Right atrium auricular region (tissue), 2 donors: Measurements from ENCODE around the gene ARHGEF28. TPM values are rescaled to one million over a fixed set of nuclear protein-coding genes. Genes with fewer than 3 reads are reported as not detected.

ENCODE experiments used
- DNase-seq: peaks from one replicate; pipeline ENCODE4 v3.0.0-alpha.2; 2019; ENCODE audit warnings: low spot score
- H3K27ac ChIP-seq, 2 donors: fragments of 200-600 bp; sonication (generic); 1 replicate in 1 of 2; 2 replicates in 1 of 2; pipeline ENCODE4 v1.5.1; 2016 to 2019
- H3K27me3 ChIP-seq, 2 donors: fragments of 200-600 bp; sonication (generic); one replicate each; pipeline versions ENCODE4 v1.5.1 to v1.6.0; 2017 to 2019
- H3K36me3 ChIP-seq: fragments of 200-600 bp; sonication (generic); one replicate; pipeline ENCODE4 v1.5.1; 2016
- H3K4me1 ChIP-seq, 2 donors: fragments of 200-600 bp; sonication (generic); one replicate each; pipeline versions ENCODE4 v1.5.1 to v1.6.0; 2017 to 2019
- H3K4me3 ChIP-seq, 2 donors: fragments of 200-600 bp; sonication (generic); 1 replicate in 1 of 2; 2 replicates in 1 of 2; pipeline ENCODE4 v1.5.1; 2017 to 2019; ENCODE audit warnings: mild to moderate bottlenecking in 1 of 2, moderate library complexity in 1 of 2
- H3K9me3 ChIP-seq, 2 donors: fragments of 200-600 bp; sonication (generic); one replicate each; pipeline ENCODE4 v1.5.1; 2019
- CTCF ChIP-seq, 2 donors: fragments of 200-600 bp; sonication (generic); IDR thresholded peaks; one replicate each; pipeline ENCODE4 v1.5.1; 2019; ENCODE audit warnings: antibody characterized with exemption in 2 of 2
- total RNA-seq, 2 donors: library from RNA; depleted of rRNA; stranded (reverse); fragments of >200 nt; gene quantifications; one replicate each; pipeline ENCODE4 v1.1.0, GENCODE V29; 2016

ARHGEF28 gene
- total RNA-seq, 2 donors from 2014 or later: 1.0 to 2.9 TPM

- Histone ChIP-seq H3K27ac (no peak overlapping the region), H3K9me3 (no peaks in the 10 kb centered on the region), H3K4me3 (no peak overlapping the region), H3K4me1 (peaks cover 0 to 2% of the 10 kb centered on the region in 2 donors), H3K36me3 (no peaks in the 10 kb centered on the region), H3K27me3 (no peaks in the 10 kb centered on the region)
- no peak for TF ChIP-seq CTCF (IDR thresholded peaks at IDR 0.05)
- DNase-seq: no peak
Observed at GRCh38 chr5:73851471-73852181, 225.6 kb downstream of the ARHGEF28 start.

GRCh38 chr5:73853091-73853490 is 227.1 kb downstream of the ARHGEF28 start:
- Histone ChIP-seq H3K27ac (no peak overlapping the region), H3K36me3 (no peaks in the 10 kb centered on the region), H3K9me3 (no peaks in the 10 kb centered on the region)

GRCh38 chr5:73856997-73857396 is 231.0 kb downstream of the ARHGEF28 start:
- Histone ChIP-seq H3K4me3 (no peak overlapping the region), H3K27me3 (no peaks in the 10 kb centered on the region), H3K36me3 (no peaks in the 10 kb centered on the region), H3K27ac (no peak overlapping the region), H3K9me3 (no peaks in the 10 kb centered on the region), H3K4me1 (peaks cover 0 to 10% of the 10 kb centered on the region in 2 donors)
- no peak for DNase-seq
- no peak for TF ChIP-seq CTCF (IDR thresholded peaks at IDR 0.05)

More at GRCh38 chr5:73853091-73853490, 227.1 kb downstream of the ARHGEF28 start:
- no peaks in the 10 kb centered on the region for H3K27me3 ChIP-seq
- no peak for TF ChIP-seq CTCF (IDR thresholded peaks at IDR 0.05)
- no peak overlapping the region for H3K4me3 ChIP-seq
- H3K4me1 ChIP-seq: peaks cover 0 to 10% of the 10 kb centered on the region in 2 donors
- no peak for DNase-seq

- Histone ChIP-seq H3K36me3 (no peaks in the 10 kb centered on the region), H3K27ac (no peak overlapping the region), H3K4me1 (peaks cover 0 to 10% of the 10 kb centered on the region in 2 donors), H3K27me3 (no peaks in the 10 kb centered on the region), H3K4me3 (no peak overlapping the region), H3K9me3 (no peaks in the 10 kb centered on the region)
- TF ChIP-seq CTCF (IDR thresholded peaks at IDR 0.05): no peak
- DNase-seq: no peak
Observed at GRCh38 chr5:73857446-73857845, 231.4 kb downstream of the ARHGEF28 start.

GRCh38 chr5:73858054-73858453 is 232.1 kb downstream of the ARHGEF28 start:
- no peak overlapping the region for H3K4me3 ChIP-seq
- H3K9me3 ChIP-seq: no peaks in the 10 kb centered on the region
- TF ChIP-seq CTCF (IDR thresholded peaks at IDR 0.05): no peak
- no peaks in the 10 kb centered on the region for H3K36me3 ChIP-seq
- no peak for DNase-seq
- no peak overlapping the region for H3K27ac ChIP-seq
- H3K4me1 ChIP-seq: peaks cover 0 to 10% of the 10 kb centered on the region in 2 donors
- H3K27me3 ChIP-seq: no peaks in the 10 kb centered on the region

GRCh38 chr5:73858776-73859175 is 232.8 kb downstream of the ARHGEF28 start:
- DNase-seq: no peak
- H3K4me3 ChIP-seq: no peak overlapping the region
- peaks cover 0 to 10% of the 10 kb centered on the region in 2 donors for H3K4me1 ChIP-seq
- H3K27me3 ChIP-seq: no peaks in the 10 kb centered on the region
- H3K9me3 ChIP-seq: no peaks in the 10 kb centered on the region
- H3K27ac ChIP-seq: no peak overlapping the region
- TF ChIP-seq CTCF (IDR thresholded peaks at IDR 0.05): no peak
- no peaks in the 10 kb centered on the region for H3K36me3 ChIP-seq
